Measurements from ENCODE around the gene HNRNPM.
A peak's percentile ranks its signal among the peaks of the same experiment; 100 is the strongest.

DNA sequence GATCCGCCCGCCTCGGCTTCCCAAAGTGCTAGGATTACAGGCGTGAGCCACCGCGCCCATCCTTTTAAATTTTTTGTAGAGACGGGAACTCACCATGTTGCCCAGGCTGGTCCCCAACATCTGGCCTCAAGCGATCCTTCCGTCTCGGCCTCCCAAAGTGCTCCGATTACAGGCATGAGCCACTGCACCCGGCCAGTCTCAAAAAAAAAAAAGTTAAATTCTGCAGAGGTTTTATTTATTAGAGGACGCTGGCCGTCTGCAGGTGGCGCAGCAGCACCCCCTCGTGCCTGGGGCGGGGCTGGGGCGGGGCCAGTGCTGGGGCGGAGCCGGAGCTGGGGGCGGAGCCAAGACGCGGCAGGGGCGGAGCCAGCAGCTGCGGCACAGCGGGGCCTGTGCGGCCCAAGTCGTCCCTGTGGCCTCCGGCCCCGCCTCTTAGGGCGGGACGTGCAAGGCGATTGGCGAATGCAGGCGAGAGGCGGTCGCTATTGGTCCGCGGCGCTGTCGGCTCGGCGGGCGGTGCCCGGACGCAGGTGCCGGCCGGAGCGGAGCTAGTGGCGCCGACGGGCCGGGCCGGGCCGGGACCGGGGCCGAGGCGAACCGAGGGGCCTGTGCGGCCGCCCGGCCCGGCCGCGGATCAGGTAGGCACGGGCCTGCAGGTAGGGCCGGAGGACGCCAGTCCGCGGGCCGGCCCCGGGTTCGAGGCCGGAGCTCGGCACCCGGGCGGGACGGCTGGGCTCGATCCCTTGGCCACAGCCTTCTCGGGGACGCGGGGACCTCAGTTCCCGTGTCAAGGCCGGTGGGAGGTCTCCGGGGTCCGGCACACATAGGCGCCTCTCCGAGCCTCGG lies 31.8 kb upstream of the HNRNPM start, which contains the start of gene MARCHF2:
- no peak for TF ChIP-seq EZH2phosphoT487 (IDR thresholded peaks at IDR 0.05; ENCODE audit: borderline replicate concordance)
- TF ChIP-seq CTCF (conservative IDR thresholded peaks at IDR 0.05; ENCODE audit: low read length): peak; percentile 54
